Chondrocyte (in vitro differentiated cells): ENCODE measurements around the gene HIGD1A. TPM values are rescaled to one million over a fixed set of nuclear protein-coding genes. Genes with fewer than 3 reads are reported as not detected.

Source experiments
- DNase-seq: peaks from one replicate; pipeline ENCODE4 v3.0.0; 2021; ENCODE audit warnings: mixed read lengths, low spot score
- H3K27ac Mint-ChIP-seq: one replicate; pipeline ENCODE4 v1.8.0; 2021; ENCODE audit warnings: mild to moderate bottlenecking, moderate library complexity, mixed read lengths; ENCODE audit not compliant: unreplicated experiment
- H3K27me3 Mint-ChIP-seq: 2 replicates; pipeline ENCODE4 v1.8.0; 2021; ENCODE audit warnings: low read depth, mixed read lengths
- H3K36me3 Mint-ChIP-seq: 2 replicates; pipeline ENCODE4 v1.8.0; 2021; ENCODE audit warnings: low read depth, mixed read lengths
- H3K4me1 Mint-ChIP-seq: 2 replicates; pipeline ENCODE4 v1.8.0; 2021; ENCODE audit warnings: low read depth, mild to moderate bottlenecking, mixed read lengths
- H3K4me3 Mint-ChIP-seq: one replicate; pipeline ENCODE4 v1.8.0; 2021; ENCODE audit warnings: mild to moderate bottlenecking, moderate library complexity, mixed read lengths; ENCODE audit not compliant: unreplicated experiment
- H3K9me3 Mint-ChIP-seq: 2 replicates; pipeline ENCODE4 v1.8.0; 2021; ENCODE audit warnings: low read depth, mixed read lengths
- total RNA-seq: library from RNA; stranded (reverse); gene quantifications from 3 replicates; pipeline ENCODE4 v1.2.1, GENCODE V29; 2021
- TF ChIP-seq, protein P1 (sequence below): fragments of 200-600 bp; sonication (generic); IDR thresholded peaks from 2 replicates; pipeline ENCODE4 v1.5.0; 2021; ENCODE audit warnings: antibody characterized with exemption, mild to moderate bottlenecking, moderate library complexity

The HIGD1A gene
- total RNA-seq, 1 donor from 2014 or later, result 78.6 TPM

DNA sequence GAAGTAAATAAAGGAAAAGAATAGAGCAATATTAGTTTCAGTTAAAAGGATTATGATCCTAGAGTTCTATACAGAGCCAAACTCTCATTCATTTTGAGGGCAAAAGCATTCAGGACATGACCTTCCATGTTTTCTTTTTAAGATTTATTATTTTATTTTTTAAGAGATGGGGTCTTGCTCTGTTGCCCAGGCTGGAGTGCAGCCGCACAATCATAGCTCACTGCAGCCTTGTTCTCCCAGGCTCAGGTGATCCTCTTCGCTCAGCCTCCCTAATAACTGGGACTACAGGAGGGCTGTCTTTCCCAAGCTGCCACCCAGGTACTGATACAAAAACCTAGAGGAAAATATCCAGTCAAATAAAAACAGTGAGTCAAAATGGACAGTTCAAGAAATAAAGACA is 17.7 kb downstream of the HIGD1A start:
- TF ChIP-seq, protein P1, sequence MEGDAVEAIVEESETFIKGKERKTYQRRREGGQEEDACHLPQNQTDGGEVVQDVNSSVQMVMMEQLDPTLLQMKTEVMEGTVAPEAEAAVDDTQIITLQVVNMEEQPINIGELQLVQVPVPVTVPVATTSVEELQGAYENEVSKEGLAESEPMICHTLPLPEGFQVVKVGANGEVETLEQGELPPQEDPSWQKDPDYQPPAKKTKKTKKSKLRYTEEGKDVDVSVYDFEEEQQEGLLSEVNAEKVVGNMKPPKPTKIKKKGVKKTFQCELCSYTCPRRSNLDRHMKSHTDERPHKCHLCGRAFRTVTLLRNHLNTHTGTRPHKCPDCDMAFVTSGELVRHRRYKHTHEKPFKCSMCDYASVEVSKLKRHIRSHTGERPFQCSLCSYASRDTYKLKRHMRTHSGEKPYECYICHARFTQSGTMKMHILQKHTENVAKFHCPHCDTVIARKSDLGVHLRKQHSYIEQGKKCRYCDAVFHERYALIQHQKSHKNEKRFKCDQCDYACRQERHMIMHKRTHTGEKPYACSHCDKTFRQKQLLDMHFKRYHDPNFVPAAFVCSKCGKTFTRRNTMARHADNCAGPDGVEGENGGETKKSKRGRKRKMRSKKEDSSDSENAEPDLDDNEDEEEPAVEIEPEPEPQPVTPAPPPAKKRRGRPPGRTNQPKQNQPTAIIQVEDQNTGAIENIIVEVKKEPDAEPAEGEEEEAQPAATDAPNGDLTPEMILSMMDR, result no peak
- no peaks in the 10 kb centered on the region for H3K9me3 Mint-ChIP-seq
- H3K4me3 Mint-ChIP-seq, result no peak overlapping the region
- no peak for DNase-seq
- H3K4me1 Mint-ChIP-seq, result no peaks in the 10 kb centered on the region
- H3K36me3 Mint-ChIP-seq, result peaks cover 12% of the 10 kb centered on the region
- no peaks in the 10 kb centered on the region for H3K27me3 Mint-ChIP-seq
- peak overlapping the region; percentile 27 for H3K27ac Mint-ChIP-seq

DNA sequence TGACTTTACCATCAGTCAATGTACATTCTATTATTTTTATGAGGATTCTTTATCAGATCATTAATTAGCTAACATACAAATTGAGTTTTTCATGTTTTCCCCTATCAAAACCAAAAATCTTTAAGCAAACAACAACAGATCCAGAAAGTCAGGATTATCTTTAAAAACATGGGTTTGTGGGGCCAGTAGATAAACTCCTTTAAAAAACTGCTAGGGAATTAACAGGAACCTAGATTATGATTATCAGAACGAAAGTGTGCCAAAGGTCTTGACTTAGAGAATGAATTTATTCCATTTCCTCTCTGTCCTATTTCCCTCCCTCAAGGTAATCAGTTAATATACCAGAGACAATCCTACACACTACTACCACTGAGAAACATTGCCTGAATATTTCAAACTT is 18.1 kb downstream of the HIGD1A start:
- H3K4me3 Mint-ChIP-seq, result no peak overlapping the region
- H3K27ac Mint-ChIP-seq, result peak overlapping the region; percentile 27
- DNase-seq, result no peak
- H3K36me3 Mint-ChIP-seq, result peaks cover 12% of the 10 kb centered on the region
- H3K9me3 Mint-ChIP-seq, result no peaks in the 10 kb centered on the region
- H3K4me1 Mint-ChIP-seq, result no peaks in the 10 kb centered on the region
- no peaks in the 10 kb centered on the region for H3K27me3 Mint-ChIP-seq
- TF ChIP-seq, protein P1, result no peak

DNA sequence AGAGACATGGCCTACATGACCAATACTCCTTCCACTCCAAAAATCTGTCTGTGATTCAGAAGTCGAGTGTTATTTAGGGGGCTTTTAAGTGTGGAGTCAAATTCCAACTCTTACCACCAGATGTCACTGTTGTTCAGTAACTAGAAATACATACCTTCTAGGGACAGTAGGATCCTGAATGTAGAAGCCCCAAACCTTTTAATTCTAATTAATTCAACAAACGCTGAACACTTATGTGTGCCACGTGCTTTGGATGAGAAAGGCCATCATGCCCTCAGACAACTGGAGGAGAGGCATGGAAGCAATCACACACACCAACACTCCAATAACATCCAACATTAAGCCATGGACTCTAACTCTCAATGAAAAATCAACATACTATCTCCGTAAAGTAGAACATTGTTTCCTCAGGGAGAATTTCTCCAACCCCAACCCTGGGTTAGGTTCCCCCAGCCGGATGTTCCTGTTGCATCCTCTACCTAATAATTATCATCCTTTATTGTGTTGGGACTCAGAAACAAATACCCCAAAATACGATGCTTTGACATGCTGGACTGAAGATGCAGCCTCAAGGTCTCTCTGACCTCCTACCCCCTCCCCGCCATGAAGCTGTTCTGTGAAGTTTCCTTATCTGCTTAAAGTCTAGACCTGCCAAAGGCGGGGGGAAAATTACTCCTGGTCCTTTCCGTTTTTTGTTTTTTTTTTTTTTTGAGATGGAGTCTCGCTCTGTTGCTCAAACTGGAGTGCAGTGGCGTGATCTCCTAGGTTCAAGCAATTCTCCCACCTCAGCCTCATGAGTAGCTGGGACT is 23.2 kb downstream of the HIGD1A start:
- Mint-ChIP-seq H3K27ac (peak overlapping the region; percentile 14), H3K27me3 (no peaks in the 10 kb centered on the region), H3K4me3 (no peak overlapping the region), H3K9me3 (no peaks in the 10 kb centered on the region), H3K36me3 (peaks cover 6% of the 10 kb centered on the region), H3K4me1 (peaks cover 20% of the 10 kb centered on the region)
- TF ChIP-seq, protein P1, result peak; percentile 89
- no peak for DNase-seq

DNA sequence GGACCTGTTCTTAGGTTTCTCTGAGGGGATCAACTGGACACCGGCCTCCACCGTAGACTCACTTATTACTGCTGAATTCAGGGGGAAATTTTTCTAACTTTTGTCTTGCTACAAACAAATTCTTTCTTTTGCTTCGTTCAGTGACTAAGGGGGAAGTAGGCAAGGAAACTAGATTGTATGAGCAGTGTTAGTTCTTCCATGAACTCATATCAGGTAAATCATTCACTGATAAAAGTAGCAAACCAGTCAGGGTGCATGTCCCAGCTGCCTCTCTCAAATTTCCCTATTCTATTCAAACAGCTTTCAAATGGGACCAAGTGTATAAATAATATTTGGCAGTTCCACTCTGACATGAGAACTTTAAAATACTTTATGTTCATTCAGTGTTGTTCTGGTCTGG is 23.9 kb downstream of the HIGD1A start:
- TF ChIP-seq, protein P1, result no peak
- H3K27ac Mint-ChIP-seq, result peak overlapping the region; percentile 65
- H3K36me3 Mint-ChIP-seq, result peaks cover 5% of the 10 kb centered on the region
- H3K4me1 Mint-ChIP-seq, result peaks cover 20% of the 10 kb centered on the region
- no peaks in the 10 kb centered on the region for H3K27me3 Mint-ChIP-seq
- H3K9me3 Mint-ChIP-seq, result no peaks in the 10 kb centered on the region
- DNase-seq, result no peak
- H3K4me3 Mint-ChIP-seq, result no peak overlapping the region

DNA sequence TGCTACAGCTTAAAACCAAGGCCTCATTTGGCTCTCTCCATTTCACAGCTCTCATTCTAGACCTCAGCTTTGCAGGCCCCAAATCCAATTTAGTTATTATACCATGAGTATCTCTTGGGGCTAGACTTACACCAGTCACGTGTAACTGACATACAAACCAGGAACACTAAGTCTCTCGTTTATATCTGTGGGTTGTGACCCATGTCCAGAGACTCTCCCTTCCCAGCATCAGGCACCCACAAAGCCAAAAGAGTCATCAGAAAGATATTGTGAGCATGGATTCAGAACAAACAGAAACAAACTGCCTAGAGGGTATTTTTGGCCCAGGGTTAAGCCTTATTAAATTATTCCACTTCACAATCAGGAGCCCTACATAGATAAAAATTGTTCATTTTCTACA is 25.6 kb downstream of the HIGD1A start:
- DNase-seq, result no peak
- Mint-ChIP-seq H3K36me3 (peaks cover 5% of the 10 kb centered on the region), H3K4me3 (no peak overlapping the region), H3K27ac (peak overlapping the region; percentile 8), H3K27me3 (no peaks in the 10 kb centered on the region), H3K9me3 (no peaks in the 10 kb centered on the region), H3K4me1 (peaks cover 25% of the 10 kb centered on the region)
- TF ChIP-seq, protein P1, result no peak
